Smooth muscle cell (in vitro differentiated cells): ENCODE data around the gene TSHB. TPM values are rescaled to one million over a fixed set of nuclear protein-coding genes. Genes with fewer than 3 reads are reported as not detected.

Experiments used
- DNase-seq: peaks from one replicate; lab custom pipeline; 2025; ENCODE audit not compliant: unreplicated experiment; lab: John Stamatoyannopoulos, UW
- H2AFZ ChIP-seq: fragments of 200-600 bp; sonication (generic); 2 replicates; pipeline ENCODE4 v1.6.0; 2016; ENCODE audit warnings: antibody characterized with exemption, low read depth, mild to moderate bottlenecking
- H3F3A ChIP-seq: fragments of 200-600 bp; sonication (generic); 2 replicates; pipeline ENCODE4 v1.6.0; 2017; ENCODE audit warnings: antibody characterized with exemption, low read depth
- H3K27ac ChIP-seq: fragments of 200-600 bp; sonication (generic); 2 replicates; pipeline ENCODE4 v1.5.1; 2016; ENCODE audit warnings: low read depth, mild to moderate bottlenecking
- H3K27me3 ChIP-seq: fragments of 200-600 bp; sonication (generic); 2 replicates; pipeline ENCODE4 v1.6.1; 2016; ENCODE audit warnings: low read depth, mild to moderate bottlenecking
- H3K36me3 ChIP-seq: fragments of 200-600 bp; sonication (generic); 2 replicates; pipeline ENCODE4 v1.5.1; 2016; ENCODE audit warnings: low read depth
- H3K4me1 ChIP-seq: fragments of 200-600 bp; sonication (generic); 2 replicates; pipeline ENCODE4 v1.5.1; 2016; ENCODE audit warnings: low read depth
- H3K4me2 ChIP-seq: fragments of 200-600 bp; sonication (generic); 2 replicates; pipeline ENCODE4 v1.6.0; 2016; ENCODE audit warnings: mild to moderate bottlenecking
- H3K4me3 ChIP-seq: fragments of 200-600 bp; sonication (generic); 2 replicates; pipeline ENCODE4 v1.5.1; 2016; ENCODE audit warnings: mild to moderate bottlenecking
- H3K79me2 ChIP-seq: fragments of 200-600 bp; sonication (generic); 2 replicates; pipeline ENCODE4 v1.6.0; 2016; ENCODE audit warnings: low read depth, mild to moderate bottlenecking
- H3K9ac ChIP-seq: fragments of 200-600 bp; sonication (generic); 2 replicates; pipeline ENCODE4 v1.6.0; 2016; ENCODE audit warnings: low read depth
- H3K9me3 ChIP-seq: fragments of 200-600 bp; sonication (generic); replicated peaks from 2 replicates; pipeline ENCODE4 v1.5.1; 2016; ENCODE audit warnings: low read depth
- H4K20me1 ChIP-seq: fragments of 200-600 bp; sonication (generic); 2 replicates; pipeline ENCODE4 v1.6.0; 2016; ENCODE audit warnings: low read depth
- CTCF ChIP-seq: fragments of 200-600 bp; sonication (generic); IDR thresholded peaks from 2 replicates; pipeline ENCODE4 v1.5.1; 2017; ENCODE audit warnings: borderline replicate concordance, mild to moderate bottlenecking, antibody characterized with exemption; ENCODE audit not compliant: insufficient read depth, poor library complexity, severe bottlenecking
- WGBS: methylation state at CpG from one replicate; pipeline ENCODE4 v1.1.7; 2016; ENCODE audit warnings: low lambda C conversion rate; 5-methylcytosine and 5-hydroxymethylcytosine counted together
- polyA plus RNA-seq: library from polyadenylated mRNA; unstranded; fragments of >200 nt; fragmentation: Nextera tagmentation; extraction: Ambion mirVana; gene quantifications from 2 replicates; pipeline ENCODE4 v1.2.1, GENCODE V29; 2016
- total RNA-seq: library from RNA; depleted of rRNA; stranded (reverse); fragments of >200 nt; gene quantifications from 2 replicates; pipeline ENCODE4 v1.2.3, GENCODE V29; 2014

TSHB gene
- total and polyA plus RNA-seq, 2 experiments from 2014 or later: not detected

- Histone ChIP-seq H2AFZ (no peak overlapping the region), H3K4me1 (peaks cover 3% of the 10 kb centered on the region), H3K9ac (no peak overlapping the region), H3F3A (no peaks in the 10 kb centered on the region), H3K36me3 (no peaks in the 10 kb centered on the region), H4K20me1 (no peaks in the 10 kb centered on the region), H3K9me3 (no peaks in the 10 kb centered on the region), H3K4me2 (peak overlapping the region; percentile 25), H3K27me3 (no peaks in the 10 kb centered on the region), H3K27ac (no peak overlapping the region), H3K79me2 (no peaks in the 10 kb centered on the region), H3K4me3 (no peak overlapping the region)
- WGBS: 73% methylated on average over 4 of the region's 4 CpGs
- DNase-seq: no peak
- TF ChIP-seq CTCF: no peak
Observed at GRCh38 chr1:115076384-115076915, 46.8 kb downstream of the TSHB start.

- no peak overlapping the region for H3K27ac ChIP-seq
- 91% methylated on average over 5 of the region's 5 CpGs for WGBS
- TF ChIP-seq CTCF: no peak
- no peaks in the 10 kb centered on the region for H3K36me3 ChIP-seq
- H4K20me1 ChIP-seq: no peaks in the 10 kb centered on the region
- DNase-seq: no peak
- H3K9ac ChIP-seq: no peak overlapping the region
- no peaks in the 10 kb centered on the region for H3K79me2 ChIP-seq
- H3K4me3 ChIP-seq: no peak overlapping the region
- no peaks in the 10 kb centered on the region for H3F3A ChIP-seq
- no peaks in the 10 kb centered on the region for H3K27me3 ChIP-seq
- no peak overlapping the region for H2AFZ ChIP-seq
- no peak overlapping the region for H3K4me2 ChIP-seq
- peaks cover 3% of the 10 kb centered on the region for H3K4me1 ChIP-seq
- H3K9me3 ChIP-seq: no peaks in the 10 kb centered on the region
Observed at GRCh38 chr1:115077286-115077983, 47.8 kb downstream of the TSHB start.

GRCh38 chr1:115077984-115078330 is 48.3 kb downstream of the TSHB start:
- Histone ChIP-seq H3K27me3 (no peaks in the 10 kb centered on the region), H4K20me1 (no peaks in the 10 kb centered on the region), H3K4me3 (no peak overlapping the region), H3K4me2 (no peak overlapping the region), H3K79me2 (no peaks in the 10 kb centered on the region), H3K4me1 (peaks cover 3% of the 10 kb centered on the region), H2AFZ (no peak overlapping the region), H3F3A (no peaks in the 10 kb centered on the region), H3K27ac (no peak overlapping the region), H3K9ac (no peak overlapping the region), H3K9me3 (no peaks in the 10 kb centered on the region), H3K36me3 (no peaks in the 10 kb centered on the region)
- 100% methylated on average over 1 of the region's 1 CpG for WGBS
- TF ChIP-seq CTCF: no peak
- DNase-seq: no peak

- H3K36me3 ChIP-seq: no peaks in the 10 kb centered on the region
- no peak overlapping the region for H3K4me2 ChIP-seq
- peaks cover 3% of the 10 kb centered on the region for H3K4me1 ChIP-seq
- no peak overlapping the region for H3K27ac ChIP-seq
- no peaks in the 10 kb centered on the region for H3K9me3 ChIP-seq
- no peaks in the 10 kb centered on the region for H3F3A ChIP-seq
- H2AFZ ChIP-seq: no peak overlapping the region
- TF ChIP-seq CTCF: no peak
- no peak for DNase-seq
- no peaks in the 10 kb centered on the region for H4K20me1 ChIP-seq
- 93% methylated on average over 4 of the region's 4 CpGs for WGBS
- no peak overlapping the region for H3K9ac ChIP-seq
- no peak overlapping the region for H3K4me3 ChIP-seq
- no peaks in the 10 kb centered on the region for H3K79me2 ChIP-seq
- no peaks in the 10 kb centered on the region for H3K27me3 ChIP-seq
Observed at GRCh38 chr1:115078708-115079107, 49.1 kb downstream of the TSHB start.
